Keratinocyte (primary cell): ENCODE results near the gene ATP8A1. TPM values are rescaled to one million over a fixed set of nuclear protein-coding genes. Genes with fewer than 3 reads are reported as not detected.

ENCODE experiments used
- DNase-seq: peaks from one replicate; pipeline ENCODE4 v3.0.0-alpha.2; 2011; ENCODE audit warnings: low read depth, missing footprints, low spot score
- FAIRE-seq: peaks from 2 replicates; lab custom pipeline; 2011; peaks lifted over from hg19 to GRCh38; lab: Jason Lieb, UNC
- H2AFZ ChIP-seq: 2 replicates; pipeline ENCODE4 v1.6.0; 2012; ENCODE audit warnings: low read length, control low read depth, inconsistent platforms; ENCODE audit not compliant: control insufficient read depth
- H3K27ac ChIP-seq: 2 replicates; pipeline ENCODE4 v1.5.1; 2011; ENCODE audit warnings: low read length; ENCODE audit not compliant: control insufficient read depth, insufficient read depth
- H3K27me3 ChIP-seq: 3 replicates; pipeline ENCODE4 v1.6.0; 2011; ENCODE audit warnings: low read length; ENCODE audit not compliant: control insufficient read depth, insufficient read depth; ENCODE audit errors: extremely low read depth
- H3K36me3 ChIP-seq, 2 experiments: 2 replicates in 1 of 2; 3 replicates in 1 of 2; pipeline ENCODE4 v1.5.1; 2011; ENCODE audit warnings: low read length in 2 of 2, mild to moderate bottlenecking in 1 of 2; ENCODE audit not compliant: control insufficient read depth in 2 of 2, insufficient read depth in 2 of 2; ENCODE audit errors: extremely low read depth in 1 of 2
- H3K4me1 ChIP-seq: 3 replicates; pipeline ENCODE4 v1.5.1; 2011; ENCODE audit warnings: low read length; ENCODE audit not compliant: control insufficient read depth, insufficient read depth; ENCODE audit errors: extremely low read depth
- H3K4me2 ChIP-seq: 3 replicates; pipeline ENCODE4 v1.6.0; 2011; ENCODE audit warnings: low read depth, low read length; ENCODE audit not compliant: control insufficient read depth, insufficient read depth; ENCODE audit errors: extremely low read depth
- H3K4me3 ChIP-seq, 3 experiments: fragments of 200-600 bp in 1 of 3; sonication (generic) in 1 of 3; 2 replicates in 2 of 3; 3 replicates in 1 of 3; pipeline ENCODE4 v1.5.1; 2011 to 2016; ENCODE audit warnings: low read length in 3 of 3, mild to moderate bottlenecking in 3 of 3, control low read depth in 2 of 3, inconsistent platforms in 1 of 3, low read depth in 1 of 3, mixed read lengths in 1 of 3, mixed run types in 1 of 3, moderate library complexity in 1 of 3; ENCODE audit not compliant: control insufficient read depth in 2 of 3, insufficient read depth in 2 of 3; ENCODE audit errors: extremely low read depth in 1 of 3
- H3K79me2 ChIP-seq: 2 replicates; pipeline ENCODE4 v1.6.0; 2012; ENCODE audit warnings: low read length; ENCODE audit not compliant: control insufficient read depth, insufficient read depth
- H3K9ac ChIP-seq: 3 replicates; pipeline ENCODE4 v1.6.0; 2011; ENCODE audit warnings: low read length; ENCODE audit not compliant: control insufficient read depth, insufficient read depth; ENCODE audit errors: extremely low read depth
- H3K9me1 ChIP-seq: 3 replicates; pipeline ENCODE4 v1.6.0; 2011; ENCODE audit warnings: low read length; ENCODE audit not compliant: control insufficient read depth, insufficient read depth; ENCODE audit errors: extremely low read depth
- H3K9me3 ChIP-seq: 2 replicates; pipeline ENCODE4 v1.5.1; 2012; ENCODE audit warnings: low read depth, low read length; ENCODE audit not compliant: control insufficient read depth
- H4K20me1 ChIP-seq: 3 replicates; pipeline ENCODE4 v1.6.0; 2011; ENCODE audit warnings: low read length; ENCODE audit not compliant: control insufficient read depth, insufficient read depth; ENCODE audit errors: extremely low read depth
- EZH2 ChIP-seq: IDR thresholded peaks from one replicate; pipeline ENCODE4 v1.6.1; 2012; ENCODE audit warnings: inconsistent platforms, mild to moderate bottlenecking, low read length, moderate library complexity
- dilution Hi-C: fragments of 300-500 bp; cut with MboI; formaldehyde crosslinking; loops from one replicate; pipeline ENCODE4 v1.7.0; 2020; ENCODE audit warnings: low sequenced_read_pairs; ENCODE audit not compliant: extremely low pct_ligation_motif_present
- polyA plus RNA-seq, 5 experiments: library from polyadenylated mRNA; depleted of rRNA in 3 of 5; stranded (reverse) in 3 of 5; stranded (forward) in 1 of 5; unstranded in 1 of 5; fragments of >200 nt; gene quantifications; 1 replicate in 1 of 5; 2 replicates in 3 of 5; 3 replicates in 1 of 5; pipeline versions ENCODE4 v1.2.1 to v1.2.3, GENCODE V29; 2011 to 2012; ENCODE audit warnings: missing spikeins in 2 of 5, low read depth in 1 of 5, low replicate concordance in 1 of 5
- TF ChIP-seq, protein P1 (sequence below), 3 experiments: IDR thresholded peaks in 1 of 3; conservative IDR thresholded peaks in 1 of 3; optimal IDR thresholded peaks in 1 of 3; 2 replicates in 2 of 3; 3 replicates in 1 of 3; pipeline versions ENCODE3 to v1.5.1; 2011; ENCODE audit warnings: low read length in 3 of 3, mild to moderate bottlenecking in 3 of 3, moderate library complexity in 2 of 3, control low read depth in 1 of 3, inconsistent platforms in 1 of 3; ENCODE audit not compliant: insufficient read depth in 2 of 3; ENCODE audit errors: extremely low read depth in 1 of 3

Gene ATP8A1
- polyA plus RNA-seq, 1 donor (not counting 4 experiments of a cell fraction or from before 2014, with no cell fraction given) = 0.20 TPM

DNA sequence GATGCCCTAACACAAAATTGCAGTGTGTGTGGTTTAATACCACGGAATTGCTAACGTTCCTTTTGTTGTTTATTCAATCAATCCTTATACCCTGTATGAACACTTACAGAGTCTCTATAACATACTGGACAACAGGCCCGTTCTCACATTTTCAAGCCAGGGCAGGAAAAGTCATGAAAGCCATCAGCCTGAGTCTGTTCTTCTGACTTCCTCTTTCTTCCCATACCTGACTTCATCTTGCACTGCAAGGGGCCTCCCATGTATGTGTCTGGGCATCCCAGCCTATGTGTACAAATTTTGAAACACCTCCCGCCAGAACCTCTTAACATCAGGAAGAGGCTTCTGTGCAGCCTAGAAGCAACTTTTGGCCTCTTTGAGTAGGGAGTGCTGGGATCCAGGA lies 264.5 kb downstream of the ATP8A1 start:
- dilution Hi-C loops = no loop called here
- no peak overlapping the region for H3K9ac ChIP-seq
- no peaks in the 10 kb centered on the region for H3K9me1 ChIP-seq
- no peaks in the 10 kb centered on the region for H4K20me1 ChIP-seq
- no peak for FAIRE-seq
- no peak for DNase-seq
- no peaks in the 10 kb centered on the region for H3K36me3 ChIP-seq
- H3K9me3 ChIP-seq = no peaks in the 10 kb centered on the region
- H3K4me1 ChIP-seq = no peaks in the 10 kb centered on the region
- H3K27ac ChIP-seq = no peak overlapping the region
- H2AFZ ChIP-seq = no peak overlapping the region
- no peak for TF ChIP-seq EZH2
- TF ChIP-seq, protein P1, sequence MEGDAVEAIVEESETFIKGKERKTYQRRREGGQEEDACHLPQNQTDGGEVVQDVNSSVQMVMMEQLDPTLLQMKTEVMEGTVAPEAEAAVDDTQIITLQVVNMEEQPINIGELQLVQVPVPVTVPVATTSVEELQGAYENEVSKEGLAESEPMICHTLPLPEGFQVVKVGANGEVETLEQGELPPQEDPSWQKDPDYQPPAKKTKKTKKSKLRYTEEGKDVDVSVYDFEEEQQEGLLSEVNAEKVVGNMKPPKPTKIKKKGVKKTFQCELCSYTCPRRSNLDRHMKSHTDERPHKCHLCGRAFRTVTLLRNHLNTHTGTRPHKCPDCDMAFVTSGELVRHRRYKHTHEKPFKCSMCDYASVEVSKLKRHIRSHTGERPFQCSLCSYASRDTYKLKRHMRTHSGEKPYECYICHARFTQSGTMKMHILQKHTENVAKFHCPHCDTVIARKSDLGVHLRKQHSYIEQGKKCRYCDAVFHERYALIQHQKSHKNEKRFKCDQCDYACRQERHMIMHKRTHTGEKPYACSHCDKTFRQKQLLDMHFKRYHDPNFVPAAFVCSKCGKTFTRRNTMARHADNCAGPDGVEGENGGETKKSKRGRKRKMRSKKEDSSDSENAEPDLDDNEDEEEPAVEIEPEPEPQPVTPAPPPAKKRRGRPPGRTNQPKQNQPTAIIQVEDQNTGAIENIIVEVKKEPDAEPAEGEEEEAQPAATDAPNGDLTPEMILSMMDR (optimal IDR thresholded peaks at IDR 0.05 in 1 of 3, IDR thresholded peaks at IDR 0.05 in 1 of 3, conservative IDR thresholded peaks at IDR 0.05 in 1 of 3; ENCODE audit: extremely low read depth in 1 of 3, insufficient read depth in 2 of 3, low read length in 3 of 3) = no peak
- no peak overlapping the region for H3K4me2 ChIP-seq
- no peaks in the 10 kb centered on the region for H3K79me2 ChIP-seq
- H3K4me3 ChIP-seq = no peak overlapping the region
- H3K27me3 ChIP-seq = peaks cover 20% of the 10 kb centered on the region

DNA sequence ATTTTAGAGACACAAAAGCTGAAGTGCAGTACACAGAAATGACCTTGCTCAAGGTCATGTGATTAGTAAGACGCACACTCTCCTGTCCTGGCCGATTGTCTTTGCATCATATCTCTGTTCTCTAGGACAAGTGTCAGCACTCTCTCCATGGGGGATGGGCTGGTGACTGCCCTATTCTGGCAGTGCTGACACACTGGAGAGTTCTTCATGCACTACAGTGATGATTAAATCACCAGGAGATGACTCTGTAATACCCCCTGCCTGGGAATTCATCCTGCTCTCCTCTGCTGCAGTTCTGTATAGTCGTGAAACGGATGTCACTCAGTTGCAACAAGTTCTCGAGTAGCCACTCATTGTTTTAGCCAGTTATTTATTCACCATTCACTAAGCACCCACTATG lies 264.9 kb downstream of the ATP8A1 start:
- no peak for FAIRE-seq
- Histone ChIP-seq H4K20me1 (no peaks in the 10 kb centered on the region), H3K27me3 (peaks cover 16% of the 10 kb centered on the region)

More for the DNA sequence above, 264.9 kb downstream of the ATP8A1 start:
- H3K27ac ChIP-seq = no peak overlapping the region
- no peak overlapping the region for H3K4me3 ChIP-seq
- dilution Hi-C loops = no loop called here
- no peak overlapping the region for H3K9ac ChIP-seq
- no peaks in the 10 kb centered on the region for H3K36me3 ChIP-seq
- TF ChIP-seq EZH2 = no peak
- TF ChIP-seq, protein P1 (optimal IDR thresholded peaks at IDR 0.05 in 1 of 3, IDR thresholded peaks at IDR 0.05 in 1 of 3, conservative IDR thresholded peaks at IDR 0.05 in 1 of 3; ENCODE audit: extremely low read depth in 1 of 3, insufficient read depth in 2 of 3, low read length in 3 of 3) = no peak
- H3K4me1 ChIP-seq = no peaks in the 10 kb centered on the region
- no peaks in the 10 kb centered on the region for H3K9me1 ChIP-seq
- no peak overlapping the region for H3K4me2 ChIP-seq
- no peaks in the 10 kb centered on the region for H3K79me2 ChIP-seq
- no peak overlapping the region for H2AFZ ChIP-seq
- H3K9me3 ChIP-seq = no peaks in the 10 kb centered on the region
- DNase-seq = no peak
